ENCODE data around the gene SIK3. TPM values are rescaled to one million over a fixed set of nuclear protein-coding genes. Genes with fewer than 3 reads are reported as not detected.
"Not testable (repeated sequence)": the region's sequence is repeated elsewhere in the genome, so short reads cannot be mapped to it uniquely, and the experiment has no call there.

Gene SIK3
- total RNA-seq, 2 donors from 2014 or later: 37.2 to 43.5 TPM

- H3K4me3 Mint-ChIP-seq: no peak overlapping the region
- H3K4me1 Mint-ChIP-seq: no peaks in the 10 kb centered on the region
- Histone ChIP-seq H3K27ac (ENCODE audit: low read depth, low read length) (no peak overlapping the region), H3K36me3 (ENCODE audit: control insufficient read depth, insufficient read depth, low read length) (no peaks in the 10 kb centered on the region), H3K4me3 (ENCODE audit: low read length) (no peak overlapping the region), H3K9me3 (ENCODE audit: control insufficient read depth, low read length) (no peaks in the 10 kb centered on the region), H3K4me1 (ENCODE audit: control insufficient read depth, insufficient read depth, low read length) (no peaks in the 10 kb centered on the region), H3K27me3 (ENCODE audit: control insufficient read depth, insufficient read depth, low read length, poor library complexity, severe bottlenecking) (peaks cover 4% of the 10 kb centered on the region), H3K9ac (ENCODE audit: extremely low read depth, low read length, poor library complexity, severe bottlenecking) (no peak overlapping the region)
- no peak overlapping the region for H3K27ac Mint-ChIP-seq
- 87 to 90% methylated on average over 5 of the region's 5 CpGs for WGBS, 2 experiments (ENCODE audit: insufficient coverage in 1 of 2, insufficient read length in 1 of 2)
- peaks cover 9% of the 10 kb centered on the region for H3K27me3 Mint-ChIP-seq (ENCODE audit: insufficient read depth)
- no peaks in the 10 kb centered on the region for H3K9me3 Mint-ChIP-seq
- no peak for DNase-seq
- no peak for TF ChIP-seq CTCF (conservative IDR thresholded peaks at IDR 0.05)
- H3K36me3 Mint-ChIP-seq (ENCODE audit: low read depth): no peaks in the 10 kb centered on the region
Measured at GRCh38 chr11:117122556-117122955, 24.3 kb upstream of the SIK3 start.

- Histone ChIP-seq H3K27me3 (ENCODE audit: control insufficient read depth, insufficient read depth, low read length, poor library complexity, severe bottlenecking) (peaks cover 2% of the 10 kb centered on the region), H3K36me3 (ENCODE audit: control insufficient read depth, insufficient read depth, low read length) (no peaks in the 10 kb centered on the region), H3K4me3 (ENCODE audit: low read length) (no peak overlapping the region), H3K9ac (ENCODE audit: extremely low read depth, low read length, poor library complexity, severe bottlenecking) (no peak overlapping the region), H3K27ac (ENCODE audit: low read depth, low read length) (no peak overlapping the region), H3K4me1 (ENCODE audit: control insufficient read depth, insufficient read depth, low read length) (no peaks in the 10 kb centered on the region), H3K9me3 (ENCODE audit: control insufficient read depth, low read length) (no peaks in the 10 kb centered on the region)
- Mint-ChIP-seq H3K4me3 (no peak overlapping the region), H3K36me3 (ENCODE audit: low read depth) (no peaks in the 10 kb centered on the region), H3K27me3 (ENCODE audit: insufficient read depth) (no peaks in the 10 kb centered on the region), H3K9me3 (no peaks in the 10 kb centered on the region), H3K4me1 (no peaks in the 10 kb centered on the region), H3K27ac (no peak overlapping the region)
- DNase-seq: no peak
- TF ChIP-seq CTCF (conservative IDR thresholded peaks at IDR 0.05): no peak
Measured at GRCh38 chr11:117121176-117121575, 22.9 kb upstream of the SIK3 start.

GRCh38 chr11:117117681-117118080 is 19.5 kb upstream of the SIK3 start:
- Histone ChIP-seq H3K4me1 (ENCODE audit: control insufficient read depth, insufficient read depth, low read length) (no peaks in the 10 kb centered on the region), H3K36me3 (ENCODE audit: control insufficient read depth, insufficient read depth, low read length) (no peaks in the 10 kb centered on the region), H3K9me3 (ENCODE audit: control insufficient read depth, low read length) (no peaks in the 10 kb centered on the region), H3K27ac (ENCODE audit: low read depth, low read length) (no peak overlapping the region), H3K4me3 (ENCODE audit: low read length) (no peak overlapping the region), H3K27me3 (ENCODE audit: control insufficient read depth, insufficient read depth, low read length, poor library complexity, severe bottlenecking) (no peaks in the 10 kb centered on the region), H3K9ac (ENCODE audit: extremely low read depth, low read length, poor library complexity, severe bottlenecking) (no peak overlapping the region)
- no peak for DNase-seq
- Mint-ChIP-seq H3K27ac (no peak overlapping the region), H3K9me3 (peaks cover under 1% of the 10 kb centered on the region), H3K4me1 (no peaks in the 10 kb centered on the region), H3K36me3 (ENCODE audit: low read depth) (no peaks in the 10 kb centered on the region), H3K4me3 (no peak overlapping the region), H3K27me3 (ENCODE audit: insufficient read depth) (no peaks in the 10 kb centered on the region)
- no peak for TF ChIP-seq CTCF (conservative IDR thresholded peaks at IDR 0.05)

- H3K9me3 Mint-ChIP-seq: peaks cover 14% of the 10 kb centered on the region
- WGBS, 2 experiments (ENCODE audit: insufficient coverage in 1 of 2, insufficient read length in 1 of 2): no CpG with 5 or more reads among the region's 1 CpG
Measured at GRCh38 chr11:117112939-117113338, 14.7 kb upstream of the SIK3 start.

GRCh38 chr11:117112497-117112896 is 14.3 kb upstream of the SIK3 start:
- H3K4me3 Mint-ChIP-seq; H3K9me3 ChIP-seq (ENCODE audit: control insufficient read depth, low read length); H3K4me1 Mint-ChIP-seq; H3K27ac ChIP-seq (ENCODE audit: low read depth, low read length); H3K36me3 Mint-ChIP-seq (ENCODE audit: low read depth); H3K9ac ChIP-seq (ENCODE audit: extremely low read depth, low read length, poor library complexity, severe bottlenecking); H3K27me3 ChIP-seq (ENCODE audit: control insufficient read depth, insufficient read depth, low read length, poor library complexity, severe bottlenecking); H3K27ac Mint-ChIP-seq; H3K4me1 ChIP-seq (ENCODE audit: control insufficient read depth, insufficient read depth, low read length); DNase-seq; H3K36me3 ChIP-seq (ENCODE audit: control insufficient read depth, insufficient read depth, low read length); H3K4me3 ChIP-seq (ENCODE audit: low read length): not testable (repeated sequence)
- Mint-ChIP-seq H3K27me3 (ENCODE audit: insufficient read depth) (peaks cover 14% of the 10 kb centered on the region), H3K9me3 (peaks cover 14% of the 10 kb centered on the region)
- WGBS, 2 experiments (ENCODE audit: insufficient coverage in 1 of 2, insufficient read length in 1 of 2): 89% methylated on average over 1 of the region's 3 CpGs; no CpG with 5 or more reads in 1 of the 2 experiments

More at GRCh38 chr11:117112939-117113338, 14.7 kb upstream of the SIK3 start:
- H3K36me3 Mint-ChIP-seq (ENCODE audit: low read depth); H3K36me3 ChIP-seq (ENCODE audit: control insufficient read depth, insufficient read depth, low read length); H3K27ac Mint-ChIP-seq; H3K27ac ChIP-seq (ENCODE audit: low read depth, low read length); H3K4me1 Mint-ChIP-seq; H3K4me3 ChIP-seq (ENCODE audit: low read length); H3K4me1 ChIP-seq (ENCODE audit: control insufficient read depth, insufficient read depth, low read length); H3K27me3 ChIP-seq (ENCODE audit: control insufficient read depth, insufficient read depth, low read length, poor library complexity, severe bottlenecking); H3K9ac ChIP-seq (ENCODE audit: extremely low read depth, low read length, poor library complexity, severe bottlenecking); H3K9me3 ChIP-seq (ENCODE audit: control insufficient read depth, low read length); H3K4me3 Mint-ChIP-seq; DNase-seq: not testable (repeated sequence)
- peaks cover 14% of the 10 kb centered on the region for H3K27me3 Mint-ChIP-seq (ENCODE audit: insufficient read depth)
